ENCODE measurements around the gene TRAPPC2L.

DNA sequence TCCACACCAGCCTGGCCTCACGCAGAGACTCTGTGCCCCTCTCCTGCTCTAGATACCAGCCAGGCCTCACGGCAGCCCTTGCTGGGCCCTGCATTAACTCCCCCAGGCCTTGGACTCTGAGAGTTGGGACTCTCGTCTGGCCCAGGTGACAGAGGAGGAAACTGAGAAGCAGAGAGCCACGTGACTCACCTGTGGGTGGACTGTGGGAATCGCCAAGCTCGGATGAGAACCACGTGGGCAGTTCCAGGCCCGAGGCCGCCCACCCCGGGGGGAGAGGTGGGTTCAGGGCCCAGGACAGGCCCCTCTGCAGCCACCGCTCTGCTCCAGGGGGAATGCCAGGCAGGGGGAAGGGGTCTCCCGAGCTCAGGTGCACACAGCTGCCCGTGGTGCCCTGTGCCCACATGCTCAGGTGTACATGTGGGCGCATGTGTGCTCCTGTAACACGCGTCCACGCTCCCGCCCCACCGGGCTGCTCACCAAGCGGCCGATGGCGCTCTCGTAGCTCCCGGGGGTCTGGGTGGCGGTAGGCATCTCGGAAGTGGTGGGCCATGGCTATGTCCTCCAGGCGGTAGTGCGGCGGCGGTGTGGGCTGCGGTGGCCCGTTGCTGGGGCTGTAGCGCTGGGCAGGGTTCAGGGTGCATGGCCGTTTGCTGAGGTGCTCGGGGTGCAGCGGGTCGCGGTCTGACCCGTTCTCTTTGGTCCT lies 27.8 kb downstream of the TRAPPC2L start:
- TF ChIP-seq, protein P1, sequence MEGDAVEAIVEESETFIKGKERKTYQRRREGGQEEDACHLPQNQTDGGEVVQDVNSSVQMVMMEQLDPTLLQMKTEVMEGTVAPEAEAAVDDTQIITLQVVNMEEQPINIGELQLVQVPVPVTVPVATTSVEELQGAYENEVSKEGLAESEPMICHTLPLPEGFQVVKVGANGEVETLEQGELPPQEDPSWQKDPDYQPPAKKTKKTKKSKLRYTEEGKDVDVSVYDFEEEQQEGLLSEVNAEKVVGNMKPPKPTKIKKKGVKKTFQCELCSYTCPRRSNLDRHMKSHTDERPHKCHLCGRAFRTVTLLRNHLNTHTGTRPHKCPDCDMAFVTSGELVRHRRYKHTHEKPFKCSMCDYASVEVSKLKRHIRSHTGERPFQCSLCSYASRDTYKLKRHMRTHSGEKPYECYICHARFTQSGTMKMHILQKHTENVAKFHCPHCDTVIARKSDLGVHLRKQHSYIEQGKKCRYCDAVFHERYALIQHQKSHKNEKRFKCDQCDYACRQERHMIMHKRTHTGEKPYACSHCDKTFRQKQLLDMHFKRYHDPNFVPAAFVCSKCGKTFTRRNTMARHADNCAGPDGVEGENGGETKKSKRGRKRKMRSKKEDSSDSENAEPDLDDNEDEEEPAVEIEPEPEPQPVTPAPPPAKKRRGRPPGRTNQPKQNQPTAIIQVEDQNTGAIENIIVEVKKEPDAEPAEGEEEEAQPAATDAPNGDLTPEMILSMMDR (conservative IDR thresholded peaks at IDR 0.05), result no peak
- no peak for TF ChIP-seq ZFX (IDR thresholded peaks at IDR 0.05)

All from C4-2B (cell line).